ENCODE measurements around the gene COG5.

Gene COG5

DNA sequence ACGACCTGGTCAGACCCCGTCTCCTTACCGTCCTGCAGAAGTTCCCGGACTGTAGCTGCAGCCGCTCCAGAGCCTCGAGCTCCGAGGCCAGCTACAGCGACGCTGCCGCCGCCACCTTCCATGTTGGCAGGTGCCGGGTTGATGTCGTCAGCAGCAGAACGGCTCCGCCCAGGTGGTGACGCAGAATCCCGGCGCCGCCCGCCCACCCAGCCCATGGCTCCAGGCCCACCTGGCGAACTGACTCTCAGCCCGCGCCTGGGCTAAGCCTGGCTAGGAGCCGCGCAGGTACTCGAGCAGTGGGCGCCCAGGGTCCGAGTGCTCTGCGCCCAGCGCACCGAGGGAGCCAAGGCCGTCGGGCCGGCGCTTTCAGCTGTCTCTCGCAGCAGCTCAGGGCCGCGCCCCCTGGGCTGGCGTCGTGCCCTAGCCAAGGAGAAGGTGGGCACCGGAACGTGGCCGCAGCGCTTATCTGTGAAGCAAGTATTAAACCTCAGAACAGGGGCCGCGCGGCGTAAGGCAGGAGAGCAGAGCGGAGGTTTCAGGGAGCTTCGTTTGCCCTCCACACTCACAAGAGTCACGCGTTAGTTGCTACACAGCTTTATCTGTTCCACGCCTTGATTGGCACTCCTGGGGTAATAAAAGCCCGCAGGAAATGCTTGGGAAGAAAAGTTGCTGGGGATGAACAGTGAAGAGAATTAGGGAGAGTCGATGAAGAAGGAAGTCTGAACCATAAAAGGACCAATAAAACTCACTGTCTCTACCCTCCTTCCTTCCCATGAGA is at the start of gene COG5, which contains the start of gene DUS4L:
Gene COG5 (minus strand): TSS at position 146 of the 778 bp plus-strand sequence. CDS start 24 bp downstream, at position 122.
Gene DUS4L (plus strand): TSS at position 197 of the 778 bp plus-strand sequence. CDS start 3,100 bp downstream, outside the sequence.
- peak; percentile 83 for DNase-seq (ENCODE audit: low spot score)

DNA sequence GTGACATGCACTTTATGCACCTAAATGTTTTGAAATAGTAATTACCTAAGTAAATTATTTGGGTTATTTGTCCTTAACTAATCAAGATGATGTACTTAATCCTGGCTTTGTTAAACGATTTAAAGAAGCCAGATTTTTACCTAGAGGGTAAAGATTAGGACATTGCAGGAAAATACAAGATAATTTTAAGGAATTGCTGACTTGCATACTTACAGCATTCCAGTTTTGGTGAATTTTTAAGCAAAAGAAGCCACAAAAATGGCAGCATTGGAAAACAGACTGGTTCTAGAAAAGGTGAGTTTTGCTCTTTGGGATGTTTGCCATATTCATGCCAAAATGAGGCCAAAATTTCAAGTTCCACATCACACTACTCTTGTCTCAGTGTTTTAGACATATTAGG is 49.7 kb upstream of the COG5 start:
- no peak for DNase-seq (ENCODE audit: low spot score)

DNA sequence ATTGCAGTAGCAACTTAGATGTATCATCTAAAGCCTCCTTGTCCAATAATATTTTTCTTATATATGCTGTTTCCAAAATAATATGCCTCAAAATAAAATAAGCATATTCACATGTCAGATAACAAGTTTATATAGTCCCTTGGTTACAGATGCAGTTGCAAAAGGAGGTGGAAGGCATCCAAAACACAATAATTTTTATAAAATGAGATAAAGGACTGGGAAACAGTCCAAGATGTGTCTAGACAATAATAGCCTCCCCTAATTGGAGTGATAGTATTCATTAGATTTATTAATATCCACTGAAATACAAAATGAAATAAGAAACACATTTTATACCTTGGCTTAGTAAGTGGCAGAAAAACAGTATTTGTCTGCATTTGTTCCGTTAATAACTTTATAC is 46.6 kb upstream of the COG5 start:
- no peak for DNase-seq (ENCODE audit: low spot score)

DNA sequence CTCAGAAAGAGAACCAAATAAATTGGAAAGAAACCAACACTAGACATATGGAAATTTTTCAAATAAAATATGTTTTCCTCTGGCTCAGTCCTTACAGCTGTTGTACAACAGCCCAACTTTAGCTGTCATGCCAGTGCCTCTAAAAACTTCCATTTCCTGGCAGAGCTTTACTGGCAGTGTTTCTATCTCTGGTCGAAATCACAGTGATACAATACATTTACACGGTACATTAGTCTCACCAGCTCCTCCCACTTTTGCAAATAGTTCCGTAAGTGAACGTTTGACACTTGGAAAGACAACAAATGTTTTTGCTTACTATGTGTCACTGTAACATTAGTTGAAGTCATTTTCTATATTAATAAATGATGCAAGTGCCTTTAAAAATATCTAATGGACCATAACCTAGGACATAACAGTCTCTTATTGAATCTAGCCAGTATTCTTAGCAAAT is 46.1 kb upstream of the COG5 start:
- no peak for DNase-seq (ENCODE audit: low spot score)

DNA sequence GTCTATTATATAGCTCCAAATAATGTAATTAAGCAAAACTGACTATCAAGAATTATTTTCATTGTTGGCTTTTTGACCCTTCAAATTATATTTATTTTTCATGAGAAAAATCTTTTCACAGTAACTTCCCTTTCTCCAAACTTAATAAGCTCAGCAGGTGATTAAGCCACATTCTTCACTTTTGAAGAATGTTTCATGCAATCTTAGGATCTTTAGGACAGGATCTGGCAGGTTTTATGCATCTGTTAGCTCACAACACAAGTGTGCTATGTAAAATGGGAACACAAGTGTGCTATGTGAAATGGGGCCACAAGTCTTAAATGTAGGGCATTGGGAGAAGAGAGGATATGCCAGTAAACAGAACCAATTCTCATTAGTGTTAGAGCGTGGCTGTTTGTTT is 42.6 kb upstream of the COG5 start:
- no peak for DNase-seq (ENCODE audit: low spot score)

DNA sequence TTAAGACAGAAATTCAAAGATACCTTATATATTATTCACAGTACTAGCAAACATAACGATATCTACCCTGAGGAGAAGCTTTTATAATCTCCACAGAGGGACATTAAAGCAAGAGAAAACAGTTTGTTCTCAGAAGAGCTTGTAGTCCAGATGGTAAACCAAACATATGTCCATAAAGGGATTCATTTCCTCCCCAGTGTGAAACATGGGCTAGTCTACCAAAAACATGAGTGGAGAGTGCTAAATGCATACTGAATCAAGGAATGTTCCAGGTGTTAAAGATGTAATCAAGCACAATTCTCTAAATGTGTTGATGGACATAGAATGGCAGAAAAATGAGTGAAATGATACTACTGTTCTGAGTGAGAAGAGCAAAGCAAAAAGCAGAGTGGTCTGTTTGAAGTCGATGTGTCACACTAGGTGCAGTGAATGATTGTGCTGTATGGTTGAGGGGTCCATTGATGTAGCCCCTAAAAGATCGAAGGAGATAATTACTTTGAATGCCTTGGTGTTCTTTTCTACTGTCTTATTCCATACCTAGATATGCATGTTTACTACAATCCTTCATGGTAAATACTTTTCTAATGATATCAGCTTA is 41.6 kb upstream of the COG5 start:
- DNase-seq (ENCODE audit: low spot score) = no peak

DNA sequence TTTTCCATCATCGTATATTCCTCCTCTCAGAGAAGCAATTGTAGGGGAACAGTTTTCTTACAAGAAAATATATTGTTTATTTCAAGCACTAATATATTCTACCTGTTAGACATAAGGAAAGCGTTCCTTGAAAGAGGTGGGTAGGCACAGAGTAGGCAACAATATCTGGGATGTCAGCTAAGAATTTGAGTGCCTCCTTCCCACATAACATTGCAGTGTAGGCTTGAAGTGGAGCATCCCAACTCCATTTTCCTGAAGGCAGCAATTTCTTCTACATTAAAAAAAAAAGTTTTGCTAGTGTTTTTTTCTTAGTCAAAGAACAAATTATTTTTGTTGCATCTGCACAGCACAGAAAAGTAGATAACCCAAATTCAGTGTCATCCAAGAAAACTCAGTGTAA is 37.1 kb upstream of the COG5 start:
- no peak for DNase-seq (ENCODE audit: low spot score)

DNA sequence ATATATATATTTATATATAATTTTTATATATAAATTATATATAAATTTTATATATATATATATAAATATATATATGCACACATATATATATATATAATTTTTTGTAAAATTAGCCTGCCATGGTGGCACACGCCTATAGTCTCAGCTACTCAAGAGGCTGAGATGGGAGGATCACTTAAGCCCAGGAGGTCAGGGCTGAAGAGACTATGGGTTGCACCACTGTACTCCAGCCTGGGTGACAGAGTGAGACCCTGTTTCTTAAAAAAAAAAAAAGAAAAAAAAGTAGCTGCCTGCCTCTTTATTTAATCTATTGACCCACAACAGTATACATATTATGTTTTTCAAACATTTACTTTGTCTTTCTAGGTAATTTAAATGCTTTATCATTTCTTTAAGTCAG is 35.5 kb upstream of the COG5 start:
- DNase-seq (ENCODE audit: low spot score) = no peak

DNA sequence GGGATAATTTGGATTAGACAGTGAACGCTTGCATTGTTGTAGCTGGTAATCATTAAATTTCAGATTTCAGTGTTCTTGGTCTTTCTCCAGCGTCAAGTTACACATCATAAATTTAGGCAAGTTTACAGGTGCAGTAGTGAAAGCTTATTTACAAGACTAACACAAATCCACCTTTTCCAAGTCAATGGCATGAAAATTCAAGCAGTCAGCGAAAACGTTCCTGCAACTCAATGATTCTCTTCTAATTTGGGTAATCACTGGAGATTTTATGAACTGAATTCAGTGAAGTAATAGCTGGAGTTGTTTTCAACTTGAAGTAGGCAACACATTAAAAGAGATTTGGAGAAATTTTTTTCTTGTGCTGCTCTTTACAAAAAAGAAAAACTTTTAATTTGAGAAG is 34.2 kb upstream of the COG5 start:
- DNase-seq (ENCODE audit: low spot score) = no peak

DNA sequence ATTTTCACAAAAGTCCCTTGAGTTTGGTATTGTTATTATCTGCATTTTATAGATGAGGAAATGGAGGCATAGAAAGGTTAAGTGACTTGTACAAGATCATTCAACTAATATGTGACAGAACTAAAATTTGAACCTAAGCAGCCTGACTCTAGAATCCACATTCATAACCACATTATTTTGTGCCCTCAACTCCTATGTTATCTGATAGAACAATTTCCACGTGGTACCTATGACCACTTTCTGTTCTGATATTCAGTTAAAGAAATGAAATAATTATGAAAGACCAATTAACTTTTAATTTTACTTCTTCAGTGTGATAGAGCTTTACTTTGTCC is 33.8 kb upstream of the COG5 start:
- DNase-seq (ENCODE audit: low spot score) = no peak

DNA sequence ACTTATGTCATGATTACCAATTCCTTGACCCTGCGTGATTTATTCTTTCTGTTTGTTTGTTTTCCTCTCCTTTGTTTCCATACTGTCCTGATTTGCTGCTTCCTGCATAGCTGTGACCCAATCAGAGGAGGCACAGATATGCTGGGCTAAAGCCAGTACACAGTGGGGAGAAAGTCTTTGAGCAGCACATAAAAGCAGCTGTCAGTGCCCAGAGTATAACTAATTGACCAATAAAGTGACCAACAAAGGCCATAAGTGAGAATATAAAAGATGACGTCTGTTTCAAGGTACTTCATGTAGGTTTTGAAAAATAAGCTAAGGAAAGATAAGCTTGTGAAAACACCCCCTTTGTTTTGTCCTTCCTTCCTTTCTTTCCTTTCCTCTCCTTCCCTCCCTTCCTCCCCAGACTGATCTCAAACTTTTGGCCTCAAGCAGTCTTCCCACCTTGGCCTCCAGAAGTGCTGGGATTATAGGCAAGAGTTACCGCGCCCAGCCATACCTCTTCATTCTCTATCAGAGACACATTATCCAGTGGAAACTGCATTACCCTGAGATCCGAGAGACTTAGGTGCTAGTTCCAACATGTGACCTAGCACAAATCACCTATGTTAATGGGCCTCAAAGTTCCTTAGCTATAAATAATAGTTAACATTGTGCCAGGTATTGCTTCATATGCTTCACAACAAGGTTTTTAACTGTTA is 33.3 kb upstream of the COG5 start:
- DNase-seq (ENCODE audit: low spot score) = no peak

DNA sequence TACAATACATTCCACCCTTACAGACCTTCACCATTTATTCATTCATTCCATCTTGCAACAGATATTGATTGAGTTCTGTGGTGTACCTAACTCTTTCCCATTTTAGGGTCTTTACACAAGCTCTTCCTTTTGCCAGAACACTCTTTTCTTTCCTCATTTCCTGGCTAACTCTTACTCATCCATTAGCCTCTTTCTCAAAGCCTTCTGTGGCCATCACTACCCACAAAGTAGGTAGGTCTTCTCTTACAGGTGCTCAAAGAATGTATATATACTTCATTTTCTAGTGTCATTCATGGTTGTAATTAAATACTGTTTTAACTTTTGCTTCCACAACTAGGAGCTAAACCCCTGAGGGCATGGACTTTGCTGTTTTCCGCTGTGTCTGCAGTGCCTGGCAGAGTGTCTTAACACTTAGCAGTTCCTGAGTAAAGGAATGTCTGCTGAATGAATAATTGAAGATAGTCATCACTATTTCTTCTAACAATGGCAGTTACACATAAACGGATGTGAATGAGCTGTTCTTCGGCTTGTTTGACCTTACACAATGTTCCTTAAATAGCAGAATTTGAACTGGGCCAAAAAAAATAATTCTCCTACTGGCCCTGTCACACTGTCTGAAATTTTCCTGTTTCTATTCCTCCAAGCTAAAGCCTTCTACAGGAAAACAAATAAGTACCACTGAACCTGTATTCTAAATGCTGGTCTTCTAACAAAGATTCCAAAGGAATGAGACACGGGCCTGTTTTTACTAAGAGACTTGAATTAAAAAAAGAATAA is 31.4 kb upstream of the COG5 start:
- DNase-seq (ENCODE audit: low spot score) = no peak

DNA sequence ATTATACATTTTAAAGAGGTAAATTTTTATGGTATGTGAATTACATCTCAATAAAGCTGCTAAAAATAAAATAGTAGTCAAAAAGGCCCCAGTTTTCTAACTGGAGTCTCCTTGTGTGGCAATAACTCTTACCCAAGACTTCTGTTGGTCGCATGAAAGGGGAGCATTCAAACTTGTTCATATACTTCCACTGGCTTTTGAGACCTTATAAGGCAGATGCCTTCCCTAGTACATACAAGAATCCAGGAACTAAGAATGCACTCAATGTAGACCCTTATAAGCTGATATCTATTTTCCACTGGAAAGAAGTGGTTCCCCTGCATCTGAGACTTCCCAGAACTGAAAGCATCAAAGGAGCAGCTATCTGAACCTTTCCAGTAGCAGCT is 29.3 kb upstream of the COG5 start:
- DNase-seq (ENCODE audit: low spot score) = no peak

DNA sequence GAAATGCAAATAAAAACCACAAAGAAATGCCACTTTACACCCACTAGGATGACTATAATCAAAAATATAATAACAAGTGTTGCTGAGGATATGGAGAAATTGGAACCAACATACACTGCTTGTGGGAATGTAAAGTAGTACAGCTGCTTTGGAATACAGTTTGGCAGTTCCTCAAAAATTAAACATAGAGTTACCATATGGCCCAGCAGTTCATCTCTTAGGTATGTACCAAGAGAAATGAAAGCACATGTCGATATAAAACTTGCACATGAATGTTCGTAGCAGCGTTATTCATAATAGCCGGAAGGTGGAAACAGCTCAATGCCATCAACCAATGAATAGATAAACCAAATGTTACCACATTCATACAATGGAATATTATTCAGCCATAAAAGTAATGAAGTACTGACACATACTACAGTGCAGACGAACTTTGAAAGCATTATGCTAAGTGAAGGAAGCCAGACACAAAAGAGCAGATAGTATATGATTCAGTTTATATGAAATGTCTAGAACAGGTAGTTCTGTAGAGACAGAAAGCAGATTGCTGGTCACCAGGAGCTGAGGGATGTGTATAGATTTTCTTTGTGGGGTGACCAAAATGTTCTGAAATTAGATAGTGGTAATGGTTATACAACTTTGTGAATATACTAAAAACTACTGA is 28.8 kb upstream of the COG5 start:
- DNase-seq (ENCODE audit: low spot score) = no peak

DNA sequence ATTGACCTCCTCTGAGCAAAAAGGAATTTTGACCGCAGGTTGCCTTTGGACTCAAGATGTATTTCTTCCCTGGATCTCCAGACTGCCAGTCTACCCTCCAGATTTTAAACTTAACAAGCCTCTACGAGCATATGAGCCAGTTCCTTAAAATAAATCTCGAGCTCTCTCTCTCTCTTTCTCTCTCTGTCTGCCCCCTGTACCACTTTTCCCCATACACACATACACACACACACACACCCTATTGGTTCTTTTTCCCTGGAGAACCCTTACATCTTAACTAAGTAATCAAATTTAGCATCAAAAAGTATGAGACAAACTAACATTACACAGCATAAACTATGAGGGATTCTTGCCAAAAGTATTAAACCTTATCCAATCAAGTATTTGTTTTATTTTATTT is 27.7 kb upstream of the COG5 start:
- no peak for DNase-seq (ENCODE audit: low spot score)

DNA sequence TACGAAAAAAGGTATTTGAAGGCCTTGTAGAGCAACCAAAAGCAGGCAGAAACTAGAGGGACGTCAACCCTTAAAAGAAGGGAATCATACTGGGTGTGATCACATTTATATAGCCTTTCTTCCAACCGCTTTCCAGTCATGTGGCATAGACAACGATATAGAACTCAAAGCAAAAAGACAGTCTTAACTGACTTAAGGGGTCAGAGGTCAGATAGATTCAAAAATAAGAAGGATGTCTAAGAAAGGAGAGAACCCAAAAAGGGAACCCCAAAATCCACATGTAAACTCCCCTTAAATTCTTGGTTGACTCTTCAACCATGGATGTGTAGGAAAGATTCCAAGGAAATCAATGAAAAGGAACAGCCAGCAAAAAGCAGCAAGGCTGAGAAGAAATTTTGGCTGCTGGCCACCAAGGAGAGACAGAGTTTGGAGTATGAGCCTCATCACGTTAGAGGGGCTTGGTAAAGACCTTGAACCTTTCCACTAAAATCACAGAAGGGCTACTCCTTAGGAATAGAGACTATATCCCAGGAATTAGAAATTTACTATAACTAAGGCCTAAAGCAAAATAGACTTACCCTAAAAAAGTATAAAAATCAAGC is 24.9 kb upstream of the COG5 start:
- no peak for DNase-seq (ENCODE audit: low spot score)

DNA sequence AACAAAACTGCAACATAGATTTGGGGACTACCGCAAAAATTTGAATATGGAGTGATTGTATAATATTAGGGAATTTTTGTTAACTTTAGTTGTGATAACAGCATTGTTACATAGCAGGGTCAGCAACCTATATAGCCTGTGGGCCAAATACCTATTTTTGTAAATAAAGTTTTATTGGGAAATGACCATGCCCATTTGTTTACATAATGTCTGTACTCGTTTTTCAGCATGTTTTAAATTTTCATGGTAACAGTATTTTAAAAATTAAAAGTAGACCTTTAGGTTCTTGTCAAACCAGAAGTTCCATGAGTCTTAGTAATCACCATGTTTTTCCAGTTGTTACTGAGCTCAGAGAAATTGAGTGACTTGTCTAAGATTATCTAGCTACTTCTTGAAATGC is 21.0 kb upstream of the COG5 start:
- DNase-seq (ENCODE audit: low spot score) = no peak

DNA sequence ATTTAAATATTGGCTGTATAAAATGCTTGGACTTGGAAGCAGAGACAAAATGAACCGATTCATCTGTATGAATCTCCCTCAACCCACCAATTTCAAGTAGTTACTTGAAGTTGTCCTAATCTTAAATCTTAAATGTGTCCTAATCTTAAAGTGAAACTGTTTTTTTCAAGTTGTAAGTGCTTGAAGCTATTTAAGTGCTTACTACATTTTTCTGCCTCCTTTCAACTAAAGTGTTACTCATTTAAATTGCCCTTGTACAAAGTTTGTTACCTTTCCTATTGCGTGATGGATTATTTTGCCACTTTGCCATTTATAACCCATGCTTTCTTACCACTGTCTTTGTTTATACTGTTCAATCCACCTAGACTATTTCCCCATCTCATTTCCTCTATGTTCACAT is 19.2 kb upstream of the COG5 start:
- DNase-seq (ENCODE audit: low spot score) = no peak

DNA sequence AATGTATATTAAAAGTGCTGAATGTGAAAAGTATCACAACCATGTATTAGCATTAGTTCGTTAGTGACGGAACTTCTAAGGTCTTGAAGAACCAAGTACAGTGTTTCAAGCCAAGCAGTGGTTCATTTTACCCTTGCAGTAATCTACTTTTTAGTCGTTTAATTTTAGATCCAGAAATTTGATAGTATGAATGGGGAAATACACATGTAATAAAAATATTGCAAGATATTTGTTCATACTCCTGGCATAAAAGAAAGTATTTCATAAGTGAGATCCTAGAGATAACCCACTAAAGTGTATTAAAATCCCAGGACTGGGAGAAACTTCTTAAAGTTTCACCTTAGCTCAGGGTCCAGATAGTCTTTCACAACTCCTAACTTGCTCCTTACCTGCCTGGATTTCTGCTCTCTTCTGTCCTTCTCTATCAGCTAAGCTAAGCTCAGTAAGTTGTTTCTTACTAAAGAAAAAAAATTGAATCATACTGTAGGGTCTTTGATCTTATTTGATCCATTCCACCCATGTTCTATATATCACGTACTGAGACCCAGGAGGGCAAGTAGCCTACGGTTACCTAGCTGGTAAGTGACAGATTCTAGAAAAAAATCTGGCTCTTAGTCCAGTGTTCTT is 17.8 kb upstream of the COG5 start:
- DNase-seq (ENCODE audit: low spot score) = no peak

DNA sequence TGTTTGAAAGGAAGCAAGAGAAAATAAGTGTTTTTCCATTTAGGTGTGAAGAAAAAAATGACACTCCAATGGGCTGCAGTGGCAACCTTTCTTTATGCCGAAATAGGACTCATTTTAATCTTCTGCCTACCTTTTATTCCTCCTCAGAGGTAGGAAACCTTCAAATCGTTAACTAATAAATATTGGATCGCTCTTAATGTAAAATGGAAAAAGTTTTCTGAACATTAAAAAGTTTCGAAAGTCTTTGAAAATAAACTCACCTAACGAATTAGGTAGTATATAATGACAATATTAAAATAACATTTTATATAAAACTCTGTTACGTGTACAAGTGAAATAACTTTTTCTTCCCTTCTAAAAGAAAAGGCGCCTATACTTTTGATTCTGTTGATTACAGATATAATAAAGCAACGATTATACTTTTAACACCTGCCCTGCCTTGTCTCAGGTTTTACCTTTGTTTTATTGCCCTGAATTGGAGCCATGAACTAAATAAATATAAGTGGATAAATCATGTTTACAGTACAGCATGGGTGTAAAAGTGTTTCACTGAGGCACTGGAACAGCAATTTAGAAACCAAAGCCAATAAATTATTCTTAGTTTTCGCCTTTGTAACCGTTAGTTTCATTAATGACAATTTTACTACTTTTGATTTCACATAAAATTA is 17.1 kb upstream of the COG5 start:
- no peak for DNase-seq (ENCODE audit: low spot score)

Measured in CD4-positive, alpha-beta T cell treated with Interleukin-6 at 100 ng/mL for 8 hours (primary cell).